GM18502 (cell line): Measurements from ENCODE around the gene TMEM165.

Experiments used
- ATAC-seq: cut with Tn5 transposase; IDR thresholded peaks from one replicate; pipeline ENCODE4 v1.9.1; 2021; ENCODE audit warnings: mild to moderate bottlenecking; ENCODE audit not compliant: unreplicated experiment, poor library complexity

TMEM165 gene

DNA sequence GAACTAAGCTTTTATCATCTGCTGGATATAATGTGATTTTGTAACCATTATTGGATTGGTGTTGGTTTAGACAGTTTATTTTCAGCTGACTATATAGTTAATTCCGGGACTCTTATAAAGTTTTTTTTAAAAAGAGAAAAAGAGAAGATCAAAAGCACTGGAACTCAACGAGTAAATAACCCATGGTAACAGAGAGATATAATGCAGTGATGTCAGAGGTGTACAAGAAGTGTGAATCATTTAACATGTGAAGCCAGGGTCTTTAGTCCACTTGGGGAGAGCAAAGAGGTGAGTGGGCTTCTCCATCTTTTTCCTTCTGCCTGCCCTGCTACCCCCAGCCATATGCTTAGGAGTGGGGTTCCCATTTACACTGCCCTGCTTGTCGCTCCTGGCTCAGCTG lies 3.2 kb downstream of the TMEM165 start:
- no peak for ATAC-seq

DNA sequence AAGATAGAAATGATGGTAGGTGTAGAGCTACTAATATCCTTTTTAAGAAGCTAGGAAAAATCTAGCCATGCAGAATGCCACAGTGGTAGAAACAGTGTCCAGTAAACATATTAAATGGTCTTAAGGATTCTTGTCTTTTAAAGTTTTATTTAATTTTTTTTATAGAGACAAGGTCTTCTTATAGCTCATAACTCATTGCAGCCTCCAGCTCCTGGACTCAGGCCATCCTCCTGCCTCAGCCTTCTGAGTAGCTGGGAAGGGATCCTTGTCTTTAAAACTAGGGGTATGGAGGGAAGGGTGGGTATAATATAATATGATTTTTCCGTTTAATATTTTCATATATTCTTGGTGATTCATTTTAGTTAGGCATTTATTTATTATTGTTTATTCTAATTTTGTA lies 3.8 kb downstream of the TMEM165 start:
- ATAC-seq: no peak

DNA sequence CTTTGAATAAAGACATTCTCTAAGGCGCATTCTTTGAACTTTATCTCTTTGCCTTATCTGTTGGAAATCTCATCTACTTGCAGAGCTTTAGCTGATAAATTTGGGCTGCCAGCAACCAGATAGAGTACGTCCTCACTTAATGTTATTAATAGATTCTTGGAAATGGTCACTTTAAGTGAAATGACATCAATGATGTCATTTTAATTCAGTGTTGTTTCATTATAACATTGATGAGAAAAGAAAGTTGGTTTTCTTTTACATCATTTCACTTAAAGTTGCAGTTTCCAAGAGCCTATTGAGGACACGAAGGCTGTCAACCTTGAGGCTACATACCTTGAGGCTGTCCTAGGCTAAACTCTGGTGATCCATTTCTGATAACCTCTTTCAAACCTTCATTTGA lies 9.3 kb downstream of the TMEM165 start:
- ATAC-seq: no peak

DNA sequence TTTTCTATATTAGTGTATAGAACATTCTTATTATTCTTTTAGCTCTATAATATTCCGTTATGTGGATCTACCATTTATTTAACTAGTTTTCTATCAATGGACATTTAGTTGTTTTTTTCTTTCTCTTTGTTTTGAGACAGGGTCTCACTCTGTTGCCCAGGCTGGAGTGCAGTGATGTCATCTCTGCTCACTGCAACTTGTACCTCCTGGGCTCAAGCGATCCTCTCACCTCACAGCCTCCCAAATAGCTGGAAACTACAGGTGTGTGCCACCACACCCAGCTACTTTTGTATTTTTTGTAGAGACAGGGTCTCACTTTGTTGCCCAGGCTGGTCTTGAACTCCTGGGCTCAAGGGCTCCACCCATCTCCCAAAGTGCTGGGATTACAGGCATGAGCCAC lies 10.8 kb downstream of the TMEM165 start:
- ATAC-seq: no peak

DNA sequence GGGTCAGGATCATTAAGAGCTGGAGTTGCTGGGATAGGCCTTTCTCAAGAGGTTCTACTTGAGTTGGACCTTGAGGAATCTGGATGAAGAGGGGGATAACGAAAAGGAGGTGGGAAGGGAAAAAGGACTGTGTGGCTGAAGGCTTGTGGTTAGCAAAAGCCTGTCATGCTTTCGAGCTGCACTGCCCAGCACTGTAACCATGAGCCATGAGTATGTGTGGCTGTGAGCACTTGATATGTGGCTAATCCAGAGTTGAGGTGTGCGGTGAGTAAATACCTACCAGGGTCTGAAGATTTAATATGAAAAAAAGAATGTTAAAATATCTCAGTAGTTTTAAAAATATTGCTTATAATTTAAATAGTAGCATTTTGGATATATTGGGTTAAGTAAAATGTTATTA lies 11.4 kb downstream of the TMEM165 start:
- ATAC-seq: no peak

DNA sequence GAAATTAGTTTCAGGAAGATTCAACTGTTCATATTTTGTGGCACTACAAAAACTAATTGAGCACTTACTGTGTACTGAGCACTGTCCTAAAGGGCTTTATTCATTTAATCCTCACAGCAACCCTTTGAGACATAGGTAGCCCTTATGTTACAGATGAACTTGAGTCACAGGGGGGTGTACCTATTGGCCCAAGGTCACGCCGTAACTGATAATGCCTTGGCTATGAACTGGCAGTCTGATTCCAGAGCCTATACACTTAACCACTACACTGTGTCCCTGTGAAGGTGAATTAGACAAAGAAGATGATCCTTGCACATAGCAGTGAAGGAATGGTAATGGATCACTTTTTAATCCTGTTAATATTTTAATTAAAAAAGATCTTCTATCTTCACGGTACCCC lies 12.0 kb downstream of the TMEM165 start:
- no peak for ATAC-seq

DNA sequence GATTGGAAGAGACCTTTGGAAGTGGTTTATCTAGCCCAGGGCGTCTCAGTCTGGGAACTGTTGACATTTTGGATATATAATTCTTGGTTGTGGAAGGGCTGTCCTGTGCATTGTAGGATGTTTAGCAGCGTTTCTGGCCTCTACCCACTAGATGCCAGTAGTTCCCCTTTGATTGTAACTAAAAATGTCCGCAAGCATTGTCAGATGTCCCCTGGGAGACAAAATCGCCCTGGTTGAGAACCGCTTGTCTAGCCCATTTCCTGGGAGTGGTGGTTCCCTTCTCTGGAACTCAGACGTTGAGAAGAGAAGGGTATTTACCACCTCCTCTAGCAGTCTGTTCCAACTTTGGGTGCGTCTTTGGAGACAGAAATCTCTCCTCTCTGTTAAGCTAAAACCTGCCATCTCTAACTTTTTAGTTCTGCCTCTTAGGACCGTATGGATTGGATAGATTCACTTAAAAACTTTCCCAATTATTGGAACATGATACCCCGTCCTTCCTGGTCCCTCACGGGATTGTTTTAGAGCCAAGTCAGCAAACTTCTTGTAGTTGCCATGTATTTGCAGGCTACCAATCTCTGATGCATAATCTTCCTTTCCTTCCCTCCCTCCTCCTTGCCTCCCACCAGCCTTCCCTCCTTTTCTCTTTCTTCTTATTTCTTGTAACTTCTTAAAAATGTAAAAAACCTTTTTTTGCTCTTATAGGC lies 13.9 kb downstream of the TMEM165 start:
- ATAC-seq: peak; percentile 72

DNA sequence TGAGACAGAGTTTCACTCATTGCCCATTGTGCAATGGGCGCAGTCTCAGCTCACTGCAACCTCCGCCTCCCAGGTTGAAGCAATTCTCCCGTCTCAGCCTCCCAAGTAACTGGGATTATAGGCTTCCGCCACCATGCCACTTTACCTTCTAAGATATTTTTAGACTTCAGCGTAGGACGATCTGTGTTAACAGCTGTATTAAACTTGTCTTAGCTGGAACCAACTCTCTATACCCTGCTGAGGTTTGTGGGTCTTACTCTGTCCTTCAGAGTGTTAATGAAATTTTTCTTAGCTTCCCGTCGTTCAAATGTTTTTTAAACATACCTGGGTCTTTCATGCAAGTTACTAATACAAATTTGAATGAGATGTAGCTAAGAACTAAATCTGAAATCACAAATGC lies 14.7 kb downstream of the TMEM165 start:
- no peak for ATAC-seq

DNA sequence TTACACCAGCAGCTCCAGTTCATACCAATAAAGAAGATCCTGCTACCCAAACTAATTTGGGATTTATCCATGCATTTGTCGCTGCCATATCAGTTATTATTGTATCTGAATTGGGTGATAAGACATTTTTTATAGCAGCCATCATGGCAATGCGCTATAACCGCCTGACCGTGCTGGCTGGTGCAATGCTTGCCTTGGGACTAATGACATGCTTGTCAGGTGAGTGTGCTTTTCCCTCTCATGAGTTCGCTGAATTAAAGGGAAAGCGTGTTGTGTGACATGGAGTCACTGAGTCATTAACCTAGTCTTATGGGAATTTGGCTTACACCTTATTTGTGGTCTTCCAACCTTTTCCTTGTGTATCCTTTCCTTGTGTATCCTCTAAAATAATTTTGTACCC lies 15.9 kb downstream of the TMEM165 start:
- no peak for ATAC-seq

DNA sequence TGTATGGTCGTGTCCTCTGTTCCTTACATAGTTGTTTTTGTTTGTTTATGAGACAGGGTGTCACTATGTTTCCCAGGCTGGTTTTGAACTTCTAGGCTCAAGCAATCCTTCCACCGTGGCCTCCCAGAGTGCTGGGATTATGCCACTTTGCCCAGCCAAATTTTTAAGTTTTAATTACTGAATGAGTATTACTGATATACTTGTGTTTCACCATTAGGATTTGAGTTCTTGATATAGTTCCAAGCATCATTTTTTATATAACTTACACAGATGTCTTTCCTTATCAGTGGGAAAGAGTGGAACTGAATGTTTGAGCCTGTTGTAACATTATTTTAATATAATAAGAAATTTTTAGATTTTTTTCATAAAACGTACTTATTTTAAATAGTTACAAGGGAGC lies 20.4 kb downstream of the TMEM165 start:
- ATAC-seq: no peak

DNA sequence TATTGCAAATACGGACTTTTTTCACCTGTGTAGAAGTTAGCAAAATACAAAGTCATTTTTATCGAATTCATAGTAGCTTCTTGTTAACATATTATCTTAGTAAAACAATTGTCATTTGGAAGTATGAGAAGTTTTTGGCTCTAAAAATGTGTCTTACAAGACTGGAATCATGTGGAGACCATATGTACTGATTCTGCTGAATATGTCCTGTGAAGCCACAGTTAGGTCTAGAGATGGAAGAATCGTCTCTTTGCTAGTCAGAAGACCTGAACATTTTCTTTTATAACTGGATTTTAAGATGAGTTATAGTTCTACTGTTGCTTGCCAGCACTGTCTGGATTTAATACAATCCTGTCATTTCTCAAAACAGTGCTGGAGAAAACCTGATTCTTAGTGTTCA lies 29.0 kb downstream of the TMEM165 start:
- ATAC-seq: no peak

DNA sequence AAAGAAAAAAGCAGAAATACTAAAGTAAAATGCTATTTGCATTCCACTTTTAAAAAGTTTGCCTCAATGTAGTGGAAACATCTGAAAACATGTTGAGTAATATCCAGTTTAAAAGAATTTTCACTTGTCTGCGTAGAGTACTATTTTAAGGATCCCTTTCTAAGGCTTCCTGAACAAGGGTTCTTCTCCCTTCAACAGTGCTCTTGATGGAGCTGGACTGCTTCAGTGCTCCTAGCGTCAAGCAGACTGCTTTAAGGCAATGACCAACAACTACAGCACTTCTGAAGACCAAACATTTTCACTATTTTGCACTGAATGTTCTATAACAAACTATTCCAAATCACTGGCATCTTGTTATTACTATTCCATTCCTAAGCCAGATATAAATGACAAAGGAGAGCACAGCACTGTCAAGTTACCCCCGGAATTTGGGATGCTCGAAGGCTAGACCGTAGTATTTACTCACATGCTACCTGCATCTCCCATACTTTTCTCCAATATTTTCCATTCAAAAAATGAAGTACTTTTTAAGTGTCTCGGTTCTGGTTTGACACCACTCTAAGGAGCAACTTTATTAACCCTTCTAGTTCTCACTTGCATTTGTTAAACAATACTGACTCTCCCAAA lies 36.1 kb downstream of the TMEM165 start:
- no peak for ATAC-seq

DNA sequence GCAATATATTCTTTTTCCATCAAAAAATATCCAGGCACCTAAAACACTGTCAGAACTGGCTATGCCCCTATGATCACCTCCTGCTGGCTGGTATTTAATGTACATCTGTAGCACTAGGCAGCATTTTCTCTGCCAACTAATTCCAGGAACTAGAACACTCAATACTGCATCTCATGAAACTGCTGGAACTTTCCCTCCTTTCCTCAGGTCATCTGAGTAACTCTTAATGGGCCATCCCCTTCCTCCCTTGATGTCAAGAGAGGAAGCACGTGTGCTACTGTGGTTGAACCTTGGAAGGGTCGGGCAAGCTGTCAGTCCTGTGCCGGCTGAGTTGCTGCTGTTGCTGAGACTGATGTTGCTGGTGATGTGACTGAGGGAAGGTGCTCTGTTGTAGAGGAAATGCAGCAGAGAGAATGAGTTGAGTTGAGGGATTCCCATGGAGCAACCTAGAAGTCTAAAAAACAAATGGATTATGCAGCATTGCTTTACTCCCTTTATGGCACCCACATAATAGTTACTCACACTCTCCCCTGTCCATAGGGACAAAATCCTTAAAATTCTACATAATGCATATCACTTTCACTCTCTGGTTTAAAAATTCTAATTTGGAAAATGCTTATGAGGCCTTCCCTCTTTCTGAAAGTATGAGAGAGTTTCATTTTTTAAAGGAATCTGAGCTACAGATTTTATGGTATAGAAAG lies 39.5 kb downstream of the TMEM165 start:
- peak; percentile 81 for ATAC-seq

DNA sequence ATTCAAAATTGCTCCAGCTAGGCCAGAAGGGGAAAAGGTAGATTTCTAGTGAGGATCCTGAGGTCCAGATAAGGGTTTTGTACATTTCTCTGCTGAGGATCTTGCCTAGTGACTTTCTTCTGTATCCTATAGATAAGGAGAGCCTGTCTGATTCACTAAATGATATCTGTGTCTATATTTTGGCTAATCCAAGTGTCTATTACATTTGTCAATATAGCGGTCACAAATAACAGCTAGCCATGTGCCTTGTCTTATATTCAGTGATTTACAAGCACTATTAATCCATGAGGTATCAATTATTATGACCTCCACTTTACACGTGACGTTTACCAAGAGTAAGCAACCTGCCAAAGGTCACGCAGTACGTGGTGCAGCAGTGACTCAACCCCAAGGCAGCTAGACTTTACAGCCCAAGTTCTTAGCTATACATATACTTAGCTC lies 41.6 kb downstream of the TMEM165 start:
- ATAC-seq: no peak

DNA sequence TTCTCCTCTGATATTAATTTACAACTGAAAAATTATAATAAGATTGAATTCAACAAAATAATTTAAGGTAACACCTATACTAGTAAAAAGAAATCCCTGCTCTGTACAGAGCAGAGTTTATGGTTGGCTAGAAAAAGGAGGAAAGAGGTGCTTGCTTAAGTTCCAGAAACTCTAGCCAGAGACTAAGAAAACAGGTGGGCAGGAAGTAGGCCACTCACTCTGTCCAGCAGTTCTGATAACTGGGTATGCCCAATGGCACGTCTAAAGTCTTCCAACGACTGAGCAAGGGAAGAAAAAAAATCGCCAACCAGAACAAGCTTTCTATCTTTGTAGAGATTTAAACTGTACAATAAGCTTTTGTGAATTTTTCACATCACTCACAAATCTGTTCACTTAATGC lies 42.1 kb downstream of the TMEM165 start:
- no peak for ATAC-seq

DNA sequence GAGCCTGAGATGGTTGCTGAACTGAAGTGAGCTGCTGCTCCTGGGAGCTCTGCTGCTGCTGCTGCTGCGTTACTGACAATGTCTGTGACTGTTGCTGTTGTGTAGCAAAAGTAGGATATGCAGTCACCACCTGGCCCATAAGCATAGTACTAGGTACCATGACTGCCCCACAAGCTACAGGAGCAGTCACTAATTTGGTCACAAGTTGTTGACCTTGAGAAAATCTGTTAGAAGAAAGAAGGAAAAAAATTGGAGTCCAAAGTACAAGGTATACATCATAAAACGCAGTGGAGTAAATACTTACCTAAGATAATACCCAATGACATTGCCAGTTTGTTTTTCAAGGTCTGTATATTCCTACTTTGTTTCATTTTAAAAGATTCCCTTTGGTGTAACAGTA lies 42.6 kb downstream of the TMEM165 start:
- no peak for ATAC-seq

DNA sequence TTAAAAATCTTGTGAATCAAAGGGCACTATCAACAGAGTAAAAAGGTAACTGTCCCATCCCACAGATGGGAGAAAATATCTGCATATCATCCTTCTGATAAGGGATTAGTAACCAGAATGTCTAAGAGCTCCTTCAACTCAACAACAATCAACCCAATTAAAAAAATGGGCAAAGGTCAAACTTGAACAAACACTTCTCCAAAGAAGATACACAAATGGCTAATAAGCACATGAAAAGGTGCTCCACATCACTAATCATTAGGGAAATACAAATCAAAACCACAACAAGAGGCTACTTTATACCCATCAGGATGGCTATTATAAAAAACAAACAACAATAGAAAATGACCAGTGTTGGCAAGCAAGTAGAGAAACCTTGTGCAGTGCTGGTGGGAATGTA lies 43.3 kb downstream of the TMEM165 start:
- ATAC-seq: no peak

DNA sequence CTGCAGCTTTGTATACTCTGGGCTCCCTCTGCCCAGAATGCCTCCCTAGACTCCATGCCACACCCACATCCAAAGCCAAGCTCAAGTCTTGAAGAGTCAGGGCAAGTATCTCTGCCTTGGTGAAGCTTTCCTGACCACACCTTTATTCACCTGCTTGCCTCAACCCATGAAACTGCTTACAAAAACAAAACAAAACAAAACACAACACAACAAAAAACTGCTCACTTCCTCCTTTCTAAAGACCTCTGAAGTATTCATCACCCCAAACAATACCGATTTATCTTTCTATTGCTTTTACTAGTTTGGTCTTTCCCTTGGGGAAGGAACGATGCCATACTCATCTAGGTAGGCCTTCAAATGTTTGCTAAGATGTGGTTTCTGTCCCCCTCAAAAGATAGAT lies 45.0 kb downstream of the TMEM165 start:
- ATAC-seq: no peak

DNA sequence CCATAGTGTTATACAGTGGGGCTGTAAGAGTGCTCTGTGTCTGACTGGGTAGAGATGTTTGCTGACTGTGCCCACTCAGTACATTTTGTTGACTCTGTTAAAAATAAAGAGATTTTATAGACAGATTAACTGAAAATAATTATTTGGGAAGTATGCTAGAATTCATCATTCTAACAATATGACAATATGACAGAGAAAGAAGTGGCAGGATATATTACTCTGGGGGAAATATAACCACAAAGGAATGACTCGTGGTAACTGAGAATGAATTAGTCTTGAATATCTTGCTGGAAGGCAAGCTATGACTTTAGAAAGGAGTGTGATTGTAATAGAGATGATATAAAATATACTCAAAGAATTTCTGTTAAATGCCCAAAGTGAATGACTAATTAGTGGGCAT lies 46.8 kb downstream of the TMEM165 start:
- ATAC-seq: no peak

DNA sequence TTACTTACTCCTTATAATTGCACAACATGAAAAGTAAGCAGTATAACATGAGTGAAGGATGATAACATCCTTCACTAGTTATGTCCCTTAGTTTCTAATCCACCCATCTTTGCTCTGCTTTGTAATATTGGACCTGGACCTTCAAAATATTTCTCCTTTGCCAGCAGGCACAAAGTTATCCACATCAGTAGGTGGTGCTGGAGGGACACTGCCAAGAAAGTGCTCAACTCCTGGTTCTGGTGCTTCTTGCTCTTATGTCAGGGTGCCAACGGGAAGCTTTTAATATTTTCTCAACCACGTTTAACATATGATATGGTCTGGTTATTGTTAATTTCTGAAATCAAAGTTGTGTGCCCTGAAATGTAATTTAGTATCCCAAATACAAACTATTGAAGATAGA lies 49.1 kb downstream of the TMEM165 start:
- ATAC-seq: no peak

DNA sequence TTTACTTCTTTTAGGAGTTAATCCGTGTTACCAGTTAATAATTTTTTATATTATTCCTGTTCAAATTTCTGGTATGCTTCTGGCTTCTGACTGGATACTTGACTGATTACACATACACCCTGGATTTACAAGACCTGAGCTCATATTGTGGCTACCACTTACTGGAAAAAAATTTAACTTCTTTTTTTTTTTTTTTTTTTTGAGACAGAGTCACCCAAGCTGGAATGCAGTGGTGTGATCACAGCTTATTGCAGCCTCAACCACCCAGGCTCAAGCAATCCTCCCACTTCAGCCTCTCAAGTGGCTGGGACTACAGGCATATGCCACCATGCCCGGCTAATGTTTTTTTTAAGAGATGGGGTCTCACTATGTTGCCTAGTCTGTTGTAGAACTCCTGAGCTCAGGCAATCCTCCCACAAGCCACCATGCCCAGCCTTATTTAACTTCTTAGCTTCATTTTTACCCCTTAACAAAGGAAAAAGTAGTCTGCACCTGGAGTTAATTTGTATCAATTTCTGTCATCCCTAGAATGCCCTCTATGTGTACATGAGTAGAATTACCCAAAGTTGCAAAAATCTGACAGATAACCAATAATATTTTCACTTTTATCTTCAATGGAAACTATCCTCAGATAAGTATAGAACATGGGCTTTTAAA lies 50.3 kb downstream of the TMEM165 start:
- ATAC-seq: no peak
